Endodermal cell (in vitro differentiated cells): Measurements from ENCODE around the gene ROS1. TPM values are rescaled to one million over a fixed set of nuclear protein-coding genes. Genes with fewer than 3 reads are reported as not detected.

Experiments
- DNase-seq: peaks from one replicate; pipeline ENCODE4 v3.0.0-alpha.2; 2017
- H3K27ac ChIP-seq: 2 replicates; pipeline ENCODE4 v1.5.1; 2013; ENCODE audit warnings: mild to moderate bottlenecking, low read depth, low read length, moderate library complexity
- H3K27me3 ChIP-seq: 2 replicates; pipeline ENCODE4 v1.6.1; 2013; ENCODE audit warnings: mild to moderate bottlenecking, low read length, moderate library complexity; ENCODE audit not compliant: insufficient read depth, control insufficient read depth, poor library complexity, severe bottlenecking
- H3K36me3 ChIP-seq: 2 replicates; pipeline ENCODE4 v1.7.0; 2013; ENCODE audit warnings: mild to moderate bottlenecking, low read length, moderate library complexity; ENCODE audit not compliant: control insufficient read depth, insufficient read depth
- H3K4me1 ChIP-seq: one replicate; pipeline ENCODE4 v1.7.0; 2013; ENCODE audit warnings: low read length; ENCODE audit not compliant: control insufficient read depth, insufficient read depth
- H3K4me3 ChIP-seq: 2 replicates; pipeline ENCODE4 v1.5.1; 2013; ENCODE audit warnings: mild to moderate bottlenecking, low read length, moderate library complexity
- H3K9ac ChIP-seq: 2 replicates; pipeline ENCODE4 v1.6.1; 2013; ENCODE audit warnings: mild to moderate bottlenecking, low read length, moderate library complexity; ENCODE audit not compliant: poor library complexity, severe bottlenecking; ENCODE audit errors: extremely low read depth
- H3K9me3 ChIP-seq: 2 replicates; pipeline ENCODE4 v1.6.1; 2013; ENCODE audit warnings: mild to moderate bottlenecking, low read length, moderate library complexity; ENCODE audit not compliant: control insufficient read depth
- H3K27ac Mint-ChIP-seq: 2 replicates; pipeline ENCODE4 v1.8.0; 2020; ENCODE audit warnings: mixed read lengths
- H3K27me3 Mint-ChIP-seq: 2 replicates; pipeline ENCODE4 v1.8.0; 2021; ENCODE audit warnings: mild to moderate bottlenecking, mixed read lengths; ENCODE audit not compliant: insufficient read depth
- H3K36me3 Mint-ChIP-seq: 2 replicates; pipeline ENCODE4 v1.8.0; 2020; ENCODE audit warnings: low read depth, mixed read lengths
- H3K4me1 Mint-ChIP-seq: 2 replicates; pipeline ENCODE4 v1.8.0; 2020; ENCODE audit warnings: mixed read lengths
- H3K4me3 Mint-ChIP-seq: 2 replicates; pipeline ENCODE4 v1.8.0; 2020; ENCODE audit warnings: mild to moderate bottlenecking, moderate library complexity, mixed read lengths
- H3K9me3 Mint-ChIP-seq: 2 replicates; pipeline ENCODE4 v1.8.0; 2020; ENCODE audit warnings: mild to moderate bottlenecking, mixed read lengths
- CTCF ChIP-seq: fragments of 200-600 bp; sonication (generic); conservative IDR thresholded peaks from 2 replicates; pipeline ENCODE4 v1.5.0; 2021; ENCODE audit warnings: antibody characterized with exemption, mild to moderate bottlenecking
- WGBS, 2 experiments: methylation state at CpG; one replicate each; pipeline versions ENCODE4 v1.1.5 to v1.1.7; 2013; ENCODE audit warnings: missing lambda C conversion rate in 2 of 2, mixed read lengths in 1 of 2; ENCODE audit not compliant: insufficient coverage in 1 of 2, insufficient read length in 1 of 2; 5-methylcytosine and 5-hydroxymethylcytosine counted together
- total RNA-seq, 2 donors: library from RNA; stranded (reverse); fragmentation: NEBNext Ultra II Directional in 1 of 2; extraction: Animal tissue kit (Norgen Biotek cat#: 25700) in 1 of 2; gene quantifications; 2 replicates in 1 of 2; 3 replicates in 1 of 2; pipeline ENCODE4 v1.2.1, GENCODE V29; 2021

Gene ROS1
- total RNA-seq, 2 donors from 2014 or later: not detected

GRCh38 chr6:117399924-117400323, 25.8 kb downstream of the ROS1 start:
- Mint-ChIP-seq H3K36me3 (no peaks in the 10 kb centered on the region), H3K27ac (no peak overlapping the region), H3K4me3 (no peak overlapping the region), H3K9me3 (no peaks in the 10 kb centered on the region), H3K4me1 (no peaks in the 10 kb centered on the region), H3K27me3 (no peaks in the 10 kb centered on the region)
- H3K9ac ChIP-seq: no peak overlapping the region
- no peak overlapping the region for H3K27ac ChIP-seq
- no peaks in the 10 kb centered on the region for H3K9me3 ChIP-seq
- DNase-seq: no peak
- no peaks in the 10 kb centered on the region for H3K27me3 ChIP-seq
- peak; percentile 66 for TF ChIP-seq CTCF
- no peaks in the 10 kb centered on the region for H3K4me1 ChIP-seq
- H3K36me3 ChIP-seq: no peaks in the 10 kb centered on the region
- WGBS, 2 experiments: 40% methylated on average over 1 of the region's 1 CpG; no CpG with 5 or more reads in 1 of the 2 experiments
- no peak overlapping the region for H3K4me3 ChIP-seq

- TF ChIP-seq CTCF: no peak
- H3K4me3 ChIP-seq: no peak overlapping the region
- no peak overlapping the region for H3K9ac ChIP-seq
- H3K27ac ChIP-seq: no peak overlapping the region
- WGBS, 2 experiments: 91 to 94% methylated on average over 5 of the region's 5 CpGs
- H3K36me3 Mint-ChIP-seq: no peaks in the 10 kb centered on the region
- H3K9me3 ChIP-seq: no peaks in the 10 kb centered on the region
- no peak overlapping the region for H3K27ac Mint-ChIP-seq
- H3K27me3 ChIP-seq: no peaks in the 10 kb centered on the region
- no peaks in the 10 kb centered on the region for H3K36me3 ChIP-seq
- no peaks in the 10 kb centered on the region for H3K4me1 Mint-ChIP-seq
- H3K4me3 Mint-ChIP-seq: no peak overlapping the region
- no peak for DNase-seq
- H3K9me3 Mint-ChIP-seq: no peaks in the 10 kb centered on the region
- no peaks in the 10 kb centered on the region for H3K4me1 ChIP-seq
- H3K27me3 Mint-ChIP-seq: no peaks in the 10 kb centered on the region
Observed at GRCh38 chr6:117399126-117399525, 26.6 kb downstream of the ROS1 start.

GRCh38 chr6:117397536-117398227, 28.1 kb downstream of the ROS1 start:
- no peaks in the 10 kb centered on the region for H3K4me1 ChIP-seq
- no peak overlapping the region for H3K27ac Mint-ChIP-seq
- no peaks in the 10 kb centered on the region for H3K9me3 Mint-ChIP-seq
- H3K36me3 ChIP-seq: no peaks in the 10 kb centered on the region
- no peak overlapping the region for H3K4me3 Mint-ChIP-seq
- H3K27ac ChIP-seq: no peak overlapping the region
- no peaks in the 10 kb centered on the region for H3K9me3 ChIP-seq
- TF ChIP-seq CTCF: no peak
- H3K4me1 Mint-ChIP-seq: no peaks in the 10 kb centered on the region
- H3K9ac ChIP-seq: no peak overlapping the region
- 81 to 83% methylated on average over 2 to 3 of the region's 3 CpGs for WGBS, 2 experiments
- H3K27me3 Mint-ChIP-seq: peaks cover 4% of the 10 kb centered on the region
- no peak for DNase-seq
- H3K4me3 ChIP-seq: no peak overlapping the region
- no peaks in the 10 kb centered on the region for H3K27me3 ChIP-seq
- no peaks in the 10 kb centered on the region for H3K36me3 Mint-ChIP-seq
